IPS-18c (cell line): Measurements from ENCODE around the gene ANAPC13.

Experiments used
- H3K4me3 ChIP-seq: 2 replicates; pipeline ENCODE4 v1.7.0; 2013; ENCODE audit warnings: low read depth, mild to moderate bottlenecking, low read length, moderate library complexity; ENCODE audit not compliant: insufficient read depth
- H3K9me3 ChIP-seq: one replicate; pipeline ENCODE4 v1.6.1; 2013; ENCODE audit warnings: mild to moderate bottlenecking, low read length, moderate library complexity; ENCODE audit not compliant: control insufficient read depth, insufficient read depth

ANAPC13 gene

DNA sequence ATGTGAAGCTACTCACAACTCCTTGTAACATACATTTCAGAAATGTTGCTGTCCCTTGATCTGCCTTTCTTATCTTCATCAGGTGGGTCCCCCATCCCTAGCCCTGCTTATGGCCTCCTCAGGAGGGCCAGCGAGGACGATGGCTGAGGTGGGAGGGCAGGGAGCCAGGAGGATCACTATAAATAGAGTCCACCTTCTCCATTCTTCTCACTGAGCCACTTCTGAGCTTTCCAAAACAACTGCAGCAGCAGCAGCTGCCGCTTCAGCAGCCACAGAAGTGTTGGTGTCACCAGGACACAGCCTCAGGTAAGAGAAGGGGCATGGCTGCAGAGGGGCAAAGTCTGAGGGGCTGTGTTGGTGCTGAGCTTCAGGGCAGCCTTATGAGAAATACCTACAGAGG is 53.5 kb downstream of the ANAPC13 start:
- no peak overlapping the region for H3K4me3 ChIP-seq
- H3K9me3 ChIP-seq = no peaks in the 10 kb centered on the region

DNA sequence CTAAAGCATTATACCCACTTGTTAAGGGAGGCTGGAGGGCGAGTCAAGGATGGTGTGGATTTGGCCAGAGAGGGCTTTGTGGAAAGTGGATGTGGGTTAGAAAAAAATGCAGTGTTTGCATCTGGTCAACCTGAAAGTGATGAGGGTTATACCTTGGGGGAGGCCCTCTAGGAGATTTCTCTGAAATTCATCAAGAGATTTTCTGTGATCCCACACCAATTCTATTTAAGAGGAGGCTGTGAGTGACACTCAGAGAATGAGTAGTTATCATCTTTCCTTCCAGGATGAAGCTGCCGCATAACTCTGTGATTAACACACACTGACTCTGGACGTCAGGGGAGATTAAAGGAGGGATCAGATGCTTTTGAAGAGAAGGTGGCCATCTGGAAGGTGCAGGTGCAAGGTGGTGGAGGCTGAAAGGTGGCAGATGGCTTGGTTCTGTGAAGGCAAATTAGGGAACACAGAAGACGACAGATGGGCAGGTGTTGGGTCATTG is 54.8 kb downstream of the ANAPC13 start:
- no peak overlapping the region for H3K4me3 ChIP-seq
- H3K9me3 ChIP-seq = no peaks in the 10 kb centered on the region

GRCh38 chr3:134430174-134430573 is 55.6 kb downstream of the ANAPC13 start:
- no peaks in the 10 kb centered on the region for H3K9me3 ChIP-seq
- no peak overlapping the region for H3K4me3 ChIP-seq

GRCh38 chr3:134428401-134428800 is 57.4 kb downstream of the ANAPC13 start:
- Histone ChIP-seq H3K9me3 (no peaks in the 10 kb centered on the region), H3K4me3 (no peak overlapping the region)
